ENCODE measurements around the gene CYP2A6.
A peak's percentile ranks its signal among the peaks of the same experiment; 100 is the strongest.
"Not testable (repeated sequence)": the region's sequence is repeated elsewhere in the genome, so short reads cannot be mapped to it uniquely, and the experiment has no call there.

CYP2A6 gene

DNA sequence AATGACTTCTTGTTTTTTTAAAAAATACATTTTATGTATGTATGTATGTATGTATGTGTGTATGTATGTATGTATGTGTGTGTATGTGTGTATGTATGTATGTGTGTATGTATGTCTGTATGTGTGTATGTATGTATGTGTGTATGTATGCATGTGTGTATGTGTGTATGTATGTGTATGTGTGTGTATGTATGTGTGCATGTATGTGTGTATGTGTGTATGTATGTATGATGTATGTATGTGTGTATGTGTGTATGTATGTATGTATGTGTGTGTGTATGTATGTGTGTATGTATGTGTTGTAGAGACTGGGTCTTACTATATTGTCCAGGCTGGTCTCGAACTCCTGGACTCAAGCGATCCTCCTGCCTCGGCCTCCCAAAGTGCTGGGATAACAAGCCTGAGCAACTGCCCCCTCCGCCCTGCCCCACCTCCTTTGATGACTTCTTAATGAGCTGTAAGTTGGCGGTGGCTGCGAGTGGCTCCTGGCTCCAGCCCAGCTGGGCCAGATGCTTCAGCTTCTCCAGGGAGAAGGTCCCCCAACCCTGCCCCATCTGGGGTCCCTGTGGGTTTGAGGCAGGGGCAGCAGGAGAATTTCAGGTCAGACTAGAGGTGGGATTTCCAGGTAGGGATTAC is 24.7 kb downstream of the CYP2A6 start:
- H3K36me3 ChIP-seq (ENCODE audit: control insufficient read depth, insufficient read depth, low read length); H3K9ac ChIP-seq (ENCODE audit: low read length); H3K27me3 ChIP-seq (ENCODE audit: control insufficient read depth, insufficient read depth, low read length); H3K4me3 ChIP-seq (ENCODE audit: low read length); H3K9me3 ChIP-seq (ENCODE audit: control insufficient read depth, low read length): not testable (repeated sequence)
- H3K4me1 ChIP-seq (ENCODE audit: control insufficient read depth, insufficient read depth, low read length): peaks cover 11% of the 10 kb centered on the region

DNA sequence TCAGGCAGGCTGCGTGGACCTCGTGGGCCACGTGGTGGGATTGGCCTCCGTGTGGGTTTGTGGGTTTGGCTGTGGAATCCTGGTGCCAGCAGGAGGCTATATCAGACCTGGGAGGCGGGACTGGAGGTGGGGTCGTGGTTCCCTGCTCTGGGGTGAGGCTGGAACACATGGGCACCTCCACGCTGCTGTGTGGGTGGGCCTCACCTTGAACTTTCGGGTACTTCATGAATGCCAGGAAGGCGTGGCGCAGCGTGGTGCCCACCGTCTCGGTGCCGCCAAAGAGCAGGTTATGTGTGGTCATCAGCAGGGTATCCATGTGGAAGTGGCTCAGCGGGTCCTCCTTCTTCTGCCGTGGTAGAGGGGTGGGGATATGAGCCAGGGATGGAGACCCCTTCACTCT is 25.3 kb downstream of the CYP2A6 start:
- not testable (repeated sequence) for H3K9ac ChIP-seq (ENCODE audit: low read length); H3K36me3 ChIP-seq (ENCODE audit: control insufficient read depth, insufficient read depth, low read length); H3K27me3 ChIP-seq (ENCODE audit: control insufficient read depth, insufficient read depth, low read length); H3K9me3 ChIP-seq (ENCODE audit: control insufficient read depth, low read length); H3K4me3 ChIP-seq (ENCODE audit: low read length)
- peaks cover 11% of the 10 kb centered on the region for H3K4me1 ChIP-seq (ENCODE audit: control insufficient read depth, insufficient read depth, low read length)

DNA sequence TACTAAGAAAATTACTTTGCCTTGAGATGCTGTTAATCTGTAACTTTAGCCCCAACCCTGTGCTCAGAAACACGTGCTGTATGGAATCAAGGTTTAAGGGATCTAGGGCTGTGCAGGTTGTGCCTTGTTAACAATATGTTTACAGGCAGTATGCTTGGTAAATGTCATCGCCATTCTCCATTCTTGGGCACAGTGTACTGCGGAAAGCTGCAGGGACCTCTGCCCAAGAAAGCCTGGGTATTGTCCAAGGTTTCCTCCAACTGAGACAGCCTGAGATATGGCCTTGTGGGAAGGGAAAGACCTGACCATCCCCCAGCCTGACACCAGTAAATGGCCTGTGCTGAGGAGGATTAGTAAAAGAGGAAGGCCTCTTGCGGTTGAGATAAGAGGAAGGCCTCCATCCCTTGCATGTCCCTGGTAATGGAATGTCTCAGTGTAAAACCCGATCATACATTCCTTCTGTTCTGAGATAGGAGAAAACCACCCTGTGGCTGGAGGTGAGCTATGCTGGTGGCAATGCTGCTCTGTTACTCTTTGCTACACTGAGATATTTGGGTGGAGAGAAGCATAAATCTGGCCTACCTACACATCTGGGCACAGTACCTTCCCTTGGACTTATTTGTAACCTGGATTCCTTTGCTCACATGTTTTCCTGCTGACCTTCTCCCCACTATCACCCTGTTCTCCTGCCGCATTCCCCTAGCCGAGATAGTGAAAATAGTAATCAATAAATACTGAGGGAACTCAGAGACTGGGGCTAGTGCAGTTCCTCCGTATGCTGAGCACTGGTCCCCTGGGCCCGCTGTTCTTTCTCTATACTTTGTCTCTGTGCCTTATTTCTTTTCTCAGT is 27.3 kb downstream of the CYP2A6 start:
- H3K4me3 ChIP-seq (ENCODE audit: low read length); H3K9me3 ChIP-seq (ENCODE audit: control insufficient read depth, low read length); H3K36me3 ChIP-seq (ENCODE audit: control insufficient read depth, insufficient read depth, low read length); H3K9ac ChIP-seq (ENCODE audit: low read length); H3K27me3 ChIP-seq (ENCODE audit: control insufficient read depth, insufficient read depth, low read length): not testable (repeated sequence)
- peaks cover 19% of the 10 kb centered on the region for H3K4me1 ChIP-seq (ENCODE audit: control insufficient read depth, insufficient read depth, low read length)

DNA sequence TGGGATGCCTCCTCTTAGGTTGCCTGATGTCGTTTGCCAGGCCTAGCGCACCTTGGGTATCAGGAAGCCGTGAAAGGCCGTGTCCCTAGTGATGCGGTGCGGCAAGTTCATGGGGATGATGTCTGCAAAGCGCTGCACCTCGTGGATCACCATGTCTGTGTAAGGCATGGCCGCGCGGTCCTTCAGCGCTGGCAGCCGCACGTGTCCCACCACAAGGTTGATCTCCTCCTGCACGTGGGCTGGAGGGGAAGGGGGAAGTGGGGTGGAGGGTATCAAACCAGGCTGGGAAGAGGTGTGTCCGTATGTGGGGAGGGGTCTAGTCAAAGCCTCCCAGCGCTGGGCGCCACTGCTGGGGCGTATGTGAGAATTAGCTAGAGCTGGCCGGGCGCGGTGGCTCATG is 28.1 kb downstream of the CYP2A6 start:
- H3K4me3 ChIP-seq (ENCODE audit: low read length): no peak overlapping the region
- H3K4me1 ChIP-seq (ENCODE audit: control insufficient read depth, insufficient read depth, low read length): peaks cover 19% of the 10 kb centered on the region
- no peaks in the 10 kb centered on the region for H3K27me3 ChIP-seq (ENCODE audit: control insufficient read depth, insufficient read depth, low read length)
- H3K9ac ChIP-seq (ENCODE audit: low read length): no peak overlapping the region
- no peaks in the 10 kb centered on the region for H3K36me3 ChIP-seq (ENCODE audit: control insufficient read depth, insufficient read depth, low read length)
- no peaks in the 10 kb centered on the region for H3K9me3 ChIP-seq (ENCODE audit: control insufficient read depth, low read length)

DNA sequence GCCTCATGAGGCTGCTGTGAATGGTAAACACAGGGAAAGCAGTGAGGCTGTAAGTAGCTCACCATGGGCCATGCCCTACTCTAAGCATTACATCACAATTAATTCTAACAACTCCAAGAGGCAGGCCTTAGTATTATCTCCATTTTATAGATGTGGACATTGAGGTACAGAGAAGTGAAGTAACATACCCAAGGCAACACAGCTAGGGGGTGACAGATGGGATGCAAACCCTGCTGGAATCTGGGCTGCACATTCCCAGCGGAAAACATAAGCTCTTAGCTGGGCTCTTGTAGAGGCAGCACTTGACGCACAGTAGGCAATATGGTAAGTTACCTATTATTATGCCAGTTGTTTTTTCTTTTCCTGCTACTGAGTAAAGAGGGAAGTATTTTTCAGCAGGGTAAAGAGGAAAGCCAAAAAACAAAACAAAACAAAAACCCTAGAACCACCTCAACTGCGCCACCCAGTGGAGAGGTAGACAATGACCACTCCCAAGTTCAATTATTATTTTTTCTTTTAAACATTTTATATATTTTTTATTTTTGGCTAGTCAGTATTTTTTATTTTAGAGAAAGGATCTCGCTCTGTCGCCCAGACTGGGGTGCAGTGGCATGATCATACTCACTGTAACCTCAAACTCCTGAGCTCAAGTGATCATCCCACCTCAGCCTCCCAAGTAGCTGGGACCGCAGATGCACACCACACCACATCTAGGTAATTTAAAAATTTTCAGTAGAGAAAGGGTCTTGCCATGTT is 30.6 kb downstream of the CYP2A6 start:
- H3K36me3 ChIP-seq (ENCODE audit: control insufficient read depth, insufficient read depth, low read length); H3K9me3 ChIP-seq (ENCODE audit: control insufficient read depth, low read length); H3K4me3 ChIP-seq (ENCODE audit: low read length); H3K9ac ChIP-seq (ENCODE audit: low read length); H3K27me3 ChIP-seq (ENCODE audit: control insufficient read depth, insufficient read depth, low read length): not testable (repeated sequence)
- peaks cover 19% of the 10 kb centered on the region for H3K4me1 ChIP-seq (ENCODE audit: control insufficient read depth, insufficient read depth, low read length)

DNA sequence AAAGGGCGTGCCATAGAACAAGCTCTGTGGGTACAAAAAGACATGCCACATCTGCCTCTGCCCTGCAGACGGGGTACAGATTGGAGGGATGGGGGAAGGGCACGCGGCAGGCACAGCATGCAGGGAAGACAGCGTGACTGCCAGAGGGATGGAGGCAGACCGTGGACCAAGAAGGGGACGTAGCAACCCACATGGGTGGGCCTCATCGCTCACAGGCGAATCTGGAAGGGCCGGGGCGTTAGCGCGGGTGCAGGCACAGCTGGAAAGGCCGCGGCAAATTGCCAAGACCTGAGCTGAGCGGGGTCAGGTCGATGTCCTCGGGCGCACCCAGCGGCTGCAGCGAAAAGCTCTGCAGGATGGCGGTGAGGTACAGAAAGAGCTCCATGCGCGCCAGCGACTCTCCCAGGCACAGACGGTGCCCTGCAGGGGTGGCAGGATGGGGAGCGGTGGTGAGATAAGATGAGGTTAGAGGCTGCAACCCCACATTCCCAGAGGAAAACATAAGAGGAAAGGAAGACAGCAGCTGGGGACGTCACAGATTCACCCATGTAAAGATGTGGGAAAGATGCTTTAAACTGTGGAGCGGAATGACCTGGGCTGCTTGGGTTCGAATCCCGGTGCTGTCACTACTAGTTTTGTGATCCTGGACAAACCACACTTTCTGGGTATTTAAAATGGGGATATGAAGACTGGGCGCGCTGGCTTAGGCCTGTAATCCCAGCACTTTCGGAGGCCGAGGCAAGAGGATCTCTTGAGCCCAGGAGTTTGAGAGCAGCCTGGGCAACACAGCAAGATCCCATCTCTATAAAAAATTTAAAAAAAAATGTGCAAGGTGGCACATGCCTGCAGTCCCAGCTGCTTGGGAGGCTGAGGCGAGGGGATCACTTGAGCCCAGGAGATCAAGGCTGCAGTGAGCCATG is 31.5 kb downstream of the CYP2A6 start:
- H3K36me3 ChIP-seq (ENCODE audit: control insufficient read depth, insufficient read depth, low read length); H3K9ac ChIP-seq (ENCODE audit: low read length); H3K9me3 ChIP-seq (ENCODE audit: control insufficient read depth, low read length); H3K27me3 ChIP-seq (ENCODE audit: control insufficient read depth, insufficient read depth, low read length); H3K4me3 ChIP-seq (ENCODE audit: low read length): not testable (repeated sequence)
- H3K4me1 ChIP-seq (ENCODE audit: control insufficient read depth, insufficient read depth, low read length): peaks cover 15% of the 10 kb centered on the region

DNA sequence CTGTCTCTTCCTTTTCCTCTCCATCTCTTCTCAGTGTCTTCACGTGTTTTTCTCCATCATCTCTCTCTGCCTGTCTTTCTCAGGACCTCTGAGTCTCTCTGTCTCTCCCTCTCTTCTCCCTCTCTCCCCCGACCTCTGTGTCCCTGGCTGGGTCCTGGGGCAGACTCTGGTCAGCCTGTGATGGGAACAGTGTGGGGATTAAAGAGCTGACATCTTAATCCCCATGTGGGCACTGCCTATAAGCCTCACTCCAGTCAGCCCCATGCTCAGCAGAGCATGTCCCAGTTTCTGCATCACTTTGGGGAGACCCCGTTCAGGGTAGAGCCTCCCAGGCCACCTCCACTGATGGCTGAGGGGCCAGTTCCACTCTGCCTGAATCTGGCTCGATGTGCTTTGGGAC is 35.0 kb downstream of the CYP2A6 start:
- Histone ChIP-seq H3K36me3 (ENCODE audit: control insufficient read depth, insufficient read depth, low read length) (no peaks in the 10 kb centered on the region), H3K4me3 (ENCODE audit: low read length) (no peak overlapping the region), H3K9ac (ENCODE audit: low read length) (no peak overlapping the region), H3K27me3 (ENCODE audit: control insufficient read depth, insufficient read depth, low read length) (peaks cover 4% of the 10 kb centered on the region), H3K4me1 (ENCODE audit: control insufficient read depth, insufficient read depth, low read length) (peaks cover 18% of the 10 kb centered on the region), H3K9me3 (ENCODE audit: control insufficient read depth, low read length) (no peaks in the 10 kb centered on the region)

DNA sequence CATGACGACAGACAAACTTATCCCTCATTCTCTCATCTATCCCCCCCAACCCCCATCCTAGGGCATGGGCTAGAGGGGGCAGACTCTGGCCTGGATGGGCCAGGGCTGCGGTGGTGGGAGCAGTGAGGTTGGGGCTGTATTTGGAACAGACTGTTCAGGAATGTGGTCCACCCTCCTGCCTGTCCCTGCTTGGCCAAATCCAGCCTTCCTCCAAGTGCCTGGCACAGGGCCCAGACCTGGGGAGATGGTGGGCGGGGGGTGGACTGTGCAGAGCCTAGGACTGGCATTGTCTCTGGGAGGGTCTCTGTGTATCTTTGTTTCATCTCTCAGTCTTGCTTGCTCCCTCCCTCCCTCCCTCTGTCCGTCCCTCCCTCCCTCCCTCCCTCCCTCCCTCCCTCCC is 37.1 kb downstream of the CYP2A6 start:
- Histone ChIP-seq H3K27me3 (ENCODE audit: control insufficient read depth, insufficient read depth, low read length) (peaks cover 4% of the 10 kb centered on the region), H3K4me3 (ENCODE audit: low read length) (no peak overlapping the region), H3K4me1 (ENCODE audit: control insufficient read depth, insufficient read depth, low read length) (peaks cover 14% of the 10 kb centered on the region), H3K9ac (ENCODE audit: low read length) (no peak overlapping the region), H3K9me3 (ENCODE audit: control insufficient read depth, low read length) (no peaks in the 10 kb centered on the region), H3K36me3 (ENCODE audit: control insufficient read depth, insufficient read depth, low read length) (peaks cover 3% of the 10 kb centered on the region)

DNA sequence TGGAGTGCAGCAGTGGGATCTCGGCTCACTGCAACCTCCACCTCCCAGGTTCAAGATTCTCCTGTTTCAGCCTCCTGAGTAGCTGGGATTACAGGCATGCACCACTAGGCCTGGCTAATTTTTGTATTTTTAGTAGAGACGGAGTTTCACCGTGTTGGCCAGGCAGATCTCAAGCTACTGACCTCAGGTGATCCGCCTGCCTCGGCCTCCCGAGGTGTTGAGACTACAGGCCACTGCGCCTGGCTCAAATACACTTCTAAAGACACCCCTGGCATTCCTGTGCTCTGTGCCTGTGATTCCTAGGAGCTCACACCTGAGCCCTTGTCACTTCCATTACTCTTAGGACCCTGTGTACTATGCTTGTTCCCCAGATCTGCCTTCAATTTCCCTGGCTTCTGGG is 37.7 kb downstream of the CYP2A6 start:
- not testable (repeated sequence) for H3K36me3 ChIP-seq (ENCODE audit: control insufficient read depth, insufficient read depth, low read length); H3K9me3 ChIP-seq (ENCODE audit: control insufficient read depth, low read length); H3K9ac ChIP-seq (ENCODE audit: low read length); H3K27me3 ChIP-seq (ENCODE audit: control insufficient read depth, insufficient read depth, low read length); H3K4me3 ChIP-seq (ENCODE audit: low read length)
- peaks cover 12% of the 10 kb centered on the region for H3K4me1 ChIP-seq (ENCODE audit: control insufficient read depth, insufficient read depth, low read length)

DNA sequence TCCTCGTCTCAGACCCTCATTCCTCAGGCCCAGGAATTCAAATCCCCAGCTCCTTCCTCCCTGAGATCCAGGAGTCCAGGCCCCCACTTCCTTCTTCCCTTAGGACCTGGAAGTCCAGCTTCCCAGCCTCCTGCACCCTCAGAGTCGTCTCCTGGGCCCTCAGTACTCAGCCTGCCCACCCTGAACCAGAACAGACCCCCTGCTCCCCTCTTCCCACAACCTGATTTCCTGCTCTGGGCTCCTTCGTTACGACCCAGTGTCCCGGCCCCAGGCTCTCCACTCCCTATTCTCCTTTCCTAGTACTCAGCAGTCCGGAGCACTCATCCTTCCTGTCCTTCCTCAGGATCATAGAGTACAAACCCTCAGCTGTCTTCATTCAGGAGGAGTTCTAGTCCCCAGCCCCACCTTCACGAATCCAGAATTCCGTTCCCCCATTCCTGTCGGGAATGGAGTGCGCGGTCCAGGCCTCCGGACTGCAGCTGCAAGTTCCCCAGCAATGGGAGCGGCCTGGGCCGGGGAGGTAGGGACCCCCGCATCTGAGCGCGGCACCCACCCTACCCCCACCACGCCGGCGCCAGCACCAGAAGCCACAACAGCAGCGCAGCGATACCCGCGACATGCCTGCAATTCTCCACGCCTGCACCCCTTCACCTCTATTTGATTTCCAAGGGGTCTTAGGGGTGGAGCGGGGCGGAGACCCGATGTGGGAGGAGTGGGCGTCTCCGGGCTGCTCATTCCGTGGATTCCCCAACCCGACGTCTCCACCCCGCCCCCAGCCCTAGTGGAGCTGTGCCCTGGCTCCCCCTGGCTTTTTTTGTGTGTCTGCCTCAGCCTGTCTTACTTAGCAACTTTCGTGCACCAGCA is 38.5 kb downstream of the CYP2A6 start:
- H3K4me1 ChIP-seq (ENCODE audit: control insufficient read depth, insufficient read depth, low read length): peaks cover 19% of the 10 kb centered on the region

More for the DNA sequence above, 38.5 kb downstream of the CYP2A6 start:
- H3K4me3 ChIP-seq (ENCODE audit: low read length): no peak overlapping the region
- peak overlapping the region; percentile 47 for H3K9ac ChIP-seq (ENCODE audit: low read length)
- peaks cover 4% of the 10 kb centered on the region for H3K27me3 ChIP-seq (ENCODE audit: control insufficient read depth, insufficient read depth, low read length)
- H3K9me3 ChIP-seq (ENCODE audit: control insufficient read depth, low read length): no peaks in the 10 kb centered on the region
- H3K36me3 ChIP-seq (ENCODE audit: control insufficient read depth, insufficient read depth, low read length): peaks cover 16% of the 10 kb centered on the region
